Liver (tissue), 9 donors: ENCODE measurements around the gene PGAP6. TPM values are rescaled to one million over a fixed set of nuclear protein-coding genes. Genes with fewer than 3 reads are reported as not detected.
"Not testable (repeated sequence)": the region's sequence is repeated elsewhere in the genome, so short reads cannot be mapped to it uniquely, and the experiment has no call there.

Experiments
- DNase-seq: peaks from one replicate; pipeline ENCODE4 v3.0.0-alpha.2; 2017; ENCODE audit warnings: low spot score
- H3K27ac ChIP-seq, 2 donors: one replicate each; pipeline ENCODE4 v1.7.0; 2013; ENCODE audit warnings: inconsistent platforms in 2 of 2, low read length in 2 of 2, control low read depth in 1 of 2, low read depth in 1 of 2, mild to moderate bottlenecking in 1 of 2
- H3K27me3 ChIP-seq, 4 donors: one replicate each; pipeline versions ENCODE4 v1.6.1 to v1.7.0; 2013; ENCODE audit warnings: low read length in 3 of 4, inconsistent platforms in 1 of 4, mild to moderate bottlenecking in 1 of 4, moderate library complexity in 1 of 4; ENCODE audit not compliant: control insufficient read depth in 4 of 4, insufficient read depth in 4 of 4
- H3K36me3 ChIP-seq, 4 donors: one replicate each; pipeline versions ENCODE4 v1.6.1 to v1.7.0; 2013; ENCODE audit warnings: low read length in 3 of 4, mild to moderate bottlenecking in 3 of 4, low read depth in 1 of 4, moderate library complexity in 1 of 4; ENCODE audit not compliant: control insufficient read depth in 4 of 4, insufficient read depth in 3 of 4
- H3K4me1 ChIP-seq, 4 donors: one replicate each; pipeline versions ENCODE4 v1.6.1 to v1.7.0; 2013; ENCODE audit warnings: low read length in 3 of 4, mild to moderate bottlenecking in 3 of 4, moderate library complexity in 1 of 4; ENCODE audit not compliant: control insufficient read depth in 4 of 4, insufficient read depth in 4 of 4
- H3K4me3 ChIP-seq, 3 donors: one replicate each; pipeline versions ENCODE4 v1.6.1 to v1.7.0; 2013; ENCODE audit warnings: low read length in 3 of 3, control low read depth in 1 of 3, low read depth in 1 of 3, mild to moderate bottlenecking in 1 of 3
- H3K9ac ChIP-seq, 2 donors: one replicate each; pipeline ENCODE4 v1.7.0; 2013; ENCODE audit warnings: low read length in 2 of 2, mild to moderate bottlenecking in 2 of 2, moderate library complexity in 2 of 2, control low read depth in 1 of 2, low read depth in 1 of 2
- H3K9me3 ChIP-seq, 4 donors: one replicate each; pipeline versions ENCODE4 v1.6.1 to v1.7.0; 2013; ENCODE audit warnings: low read length in 3 of 4; ENCODE audit not compliant: control insufficient read depth in 4 of 4
- CTCF ChIP-seq: fragments of 150-350 bp; IDR thresholded peaks from 2 replicates; pipeline ENCODE4 v1.5.1; 2017; ENCODE audit warnings: improper control_type of control experiment, low read depth, low read length; ENCODE audit not compliant: missing input control
- EGR1 ChIP-seq, 2 donors: IDR thresholded peaks; 2 replicates each; pipeline ENCODE4 v1.6.1; 2016 to 2018; ENCODE audit warnings: antibody characterized with exemption in 2 of 2, low read depth in 2 of 2
- FOXA1 ChIP-seq: IDR thresholded peaks from 2 replicates; pipeline ENCODE4 v1.6.1; 2016; ENCODE audit warnings: antibody characterized with exemption
- FOXA2 ChIP-seq: IDR thresholded peaks from 2 replicates; pipeline ENCODE4 v1.6.1; 2016; ENCODE audit warnings: antibody characterized with exemption
- GABPA ChIP-seq, 2 donors: IDR thresholded peaks in 1 of 2; conservative IDR thresholded peaks in 1 of 2; 2 replicates each; pipeline ENCODE4 v1.6.1; 2016; ENCODE audit warnings: antibody characterized with exemption in 2 of 2, mild to moderate bottlenecking in 1 of 2, moderate library complexity in 1 of 2
- HNF4A ChIP-seq, 2 donors: conservative IDR thresholded peaks; 2 replicates each; pipeline ENCODE4 v1.6.1; 2016; ENCODE audit warnings: antibody characterized with exemption in 2 of 2, mild to moderate bottlenecking in 2 of 2
- HNF4G ChIP-seq: IDR thresholded peaks from 2 replicates; pipeline ENCODE4 v1.6.1; 2016; ENCODE audit warnings: antibody characterized with exemption
- JUND ChIP-seq, 2 donors: IDR thresholded peaks; 2 replicates each; pipeline ENCODE4 v1.6.1; 2016; ENCODE audit warnings: antibody characterized with exemption in 2 of 2
- MAX ChIP-seq: IDR thresholded peaks from 2 replicates; pipeline ENCODE4 v1.6.1; 2016; ENCODE audit warnings: antibody characterized with exemption
- RAD21 ChIP-seq, 2 donors: IDR thresholded peaks; 2 replicates each; pipeline ENCODE4 v1.6.1; 2016; ENCODE audit warnings: antibody characterized with exemption in 2 of 2, mild to moderate bottlenecking in 2 of 2
- REST ChIP-seq: IDR thresholded peaks from 2 replicates; pipeline ENCODE4 v1.6.1; 2016; ENCODE audit warnings: antibody characterized with exemption, mild to moderate bottlenecking
- RXRA ChIP-seq, 2 donors: IDR thresholded peaks; 2 replicates each; pipeline ENCODE4 v1.6.1; 2017 to 2018; ENCODE audit warnings: antibody characterized with exemption in 2 of 2, mild to moderate bottlenecking in 1 of 2
- TAF1 ChIP-seq: conservative IDR thresholded peaks from 2 replicates; pipeline ENCODE4 v1.6.1; 2016; ENCODE audit warnings: antibody characterized with exemption, mild to moderate bottlenecking
- YY1 ChIP-seq: IDR thresholded peaks from 2 replicates; pipeline ENCODE4 v1.6.1; 2016; ENCODE audit warnings: antibody characterized with exemption, mild to moderate bottlenecking
- WGBS: extraction: QIAGEN DNeasy Blood & Tissue Kit; methylation state at CpG from one replicate; pipeline ENCODE4 v1.1.7; 2013; 5-methylcytosine and 5-hydroxymethylcytosine counted together
- polyA plus RNA-seq, 2 donors: library from polyadenylated mRNA; stranded (reverse) in 1 of 2; unstranded in 1 of 2; fragments of 200-250 nt in 1 of 2; fragments of >200 nt in 1 of 2; fragmentation: Nextera tagmentation in 1 of 2; extraction: Ambion mirVana in 1 of 2; gene quantifications; one replicate each; pipeline versions ENCODE4 v1.2.1 to v1.2.3, GENCODE V29; 2013 to 2015
- total RNA-seq, 2 donors: library from RNA; depleted of rRNA; stranded (reverse); fragments of >200 nt; gene quantifications; one replicate each; pipeline ENCODE4 v1.2.3, GENCODE V29; 2014
- donor health status: healthy.
- donor health status: healthy.
- donor health status: healthy.
- donor health status: healthy.
- donor health status: healthy.

PGAP6 gene
- total and polyA plus RNA-seq, 4 donors: 18.9 to 50.5 (median 38.0) TPM

- not testable (repeated sequence) for H3K4me1 ChIP-seq, H3K27ac ChIP-seq, H3K27me3 ChIP-seq, H3K9me3 ChIP-seq, DNase-seq, H3K9ac ChIP-seq, H3K4me3 ChIP-seq, H3K36me3 ChIP-seq
- WGBS: 69% methylated on average over 20 of the region's 20 CpGs
These were observed 6.2 kb upstream of the PGAP6 start for GRCh38 chr16:387761-388666.

GRCh38 chr16:386641-387156 lies 4.9 kb upstream of the PGAP6 start:
- H3K27me3 ChIP-seq: no peaks in the 10 kb centered on the region
- H3K36me3 ChIP-seq: no peaks in the 10 kb centered on the region
- no peaks in the 10 kb centered on the region for H3K9me3 ChIP-seq
- no peak overlapping the region for H3K27ac ChIP-seq
- peaks cover 0 to 9% (median 7%) of the 10 kb centered on the region in 4 donors for H3K4me1 ChIP-seq
- WGBS: 86% methylated on average over 19 of the region's 19 CpGs
- no peak for DNase-seq
- H3K9ac ChIP-seq: no peak overlapping the region
- H3K4me3 ChIP-seq: no peak overlapping the region
- TF ChIP-seq YY1 (peak; percentile 20), JUND (IDR thresholded peaks at IDR 0.05) (no peak)

GRCh38 chr16:383326-384051 lies 1.7 kb upstream of the PGAP6 start:
- WGBS: 61% methylated on average over 33 of the region's 33 CpGs
- Histone ChIP-seq H3K4me1 (peaks cover 0 to 26% (median 15%) of the 10 kb centered on the region in 4 donors), H3K36me3 (no peaks in the 10 kb centered on the region), H3K27me3 (no peaks in the 10 kb centered on the region), H3K4me3 (no peak overlapping the region), H3K27ac (peak overlapping the region; percentile 7 to 56), H3K9me3 (no peaks in the 10 kb centered on the region), H3K9ac (no peak overlapping the region)
- no peak for DNase-seq
- TF ChIP-seq CTCF: no peak
- no peak for TF ChIP-seq HNF4G
- no peak for TF ChIP-seq GABPA (IDR thresholded peaks at IDR 0.05 in 1 of 2, conservative IDR thresholded peaks at IDR 0.05 in 1 of 2)
- TF ChIP-seq HNF4A (conservative IDR thresholded peaks at IDR 0.05): no peak
- no peak for TF ChIP-seq FOXA2
- no peak for TF ChIP-seq REST
- TF ChIP-seq RAD21 (IDR thresholded peaks at IDR 0.05): no peak
- no peak for TF ChIP-seq RXRA (IDR thresholded peaks at IDR 0.05)
- no peak for TF ChIP-seq EGR1 (IDR thresholded peaks at IDR 0.05; ENCODE audit: low read depth in 2 of 2)
- TF ChIP-seq MAX: no peak
- no peak for TF ChIP-seq FOXA1
- no peak for TF ChIP-seq YY1
- no peak for TF ChIP-seq TAF1
